Smooth muscle cell (in vitro differentiated cells): ENCODE data around the gene IGSF9. TPM values are rescaled to one million over a fixed set of nuclear protein-coding genes. Genes with fewer than 3 reads are reported as not detected.

Experiments used
- DNase-seq: peaks from one replicate; lab custom pipeline; 2025; ENCODE audit not compliant: unreplicated experiment; lab: John Stamatoyannopoulos, UW
- H2AFZ ChIP-seq: fragments of 200-600 bp; sonication (generic); 2 replicates; pipeline ENCODE4 v1.6.0; 2016; ENCODE audit warnings: antibody characterized with exemption, low read depth, mild to moderate bottlenecking
- H3F3A ChIP-seq: fragments of 200-600 bp; sonication (generic); 2 replicates; pipeline ENCODE4 v1.6.0; 2017; ENCODE audit warnings: antibody characterized with exemption, low read depth
- H3K27ac ChIP-seq: fragments of 200-600 bp; sonication (generic); 2 replicates; pipeline ENCODE4 v1.5.1; 2016; ENCODE audit warnings: low read depth, mild to moderate bottlenecking
- H3K27me3 ChIP-seq: fragments of 200-600 bp; sonication (generic); 2 replicates; pipeline ENCODE4 v1.6.1; 2016; ENCODE audit warnings: low read depth, mild to moderate bottlenecking
- H3K36me3 ChIP-seq: fragments of 200-600 bp; sonication (generic); 2 replicates; pipeline ENCODE4 v1.5.1; 2016; ENCODE audit warnings: low read depth
- H3K4me1 ChIP-seq: fragments of 200-600 bp; sonication (generic); 2 replicates; pipeline ENCODE4 v1.5.1; 2016; ENCODE audit warnings: low read depth
- H3K4me2 ChIP-seq: fragments of 200-600 bp; sonication (generic); 2 replicates; pipeline ENCODE4 v1.6.0; 2016; ENCODE audit warnings: mild to moderate bottlenecking
- H3K4me3 ChIP-seq: fragments of 200-600 bp; sonication (generic); 2 replicates; pipeline ENCODE4 v1.5.1; 2016; ENCODE audit warnings: mild to moderate bottlenecking
- H3K79me2 ChIP-seq: fragments of 200-600 bp; sonication (generic); 2 replicates; pipeline ENCODE4 v1.6.0; 2016; ENCODE audit warnings: low read depth, mild to moderate bottlenecking
- H3K9ac ChIP-seq: fragments of 200-600 bp; sonication (generic); 2 replicates; pipeline ENCODE4 v1.6.0; 2016; ENCODE audit warnings: low read depth
- H3K9me3 ChIP-seq: fragments of 200-600 bp; sonication (generic); replicated peaks from 2 replicates; pipeline ENCODE4 v1.5.1; 2016; ENCODE audit warnings: low read depth
- H4K20me1 ChIP-seq: fragments of 200-600 bp; sonication (generic); 2 replicates; pipeline ENCODE4 v1.6.0; 2016; ENCODE audit warnings: low read depth
- WGBS: methylation state at CpG from one replicate; pipeline ENCODE4 v1.1.7; 2016; ENCODE audit warnings: low lambda C conversion rate; 5-methylcytosine and 5-hydroxymethylcytosine counted together
- polyA plus RNA-seq: library from polyadenylated mRNA; unstranded; fragments of >200 nt; fragmentation: Nextera tagmentation; extraction: Ambion mirVana; gene quantifications from 2 replicates; pipeline ENCODE4 v1.2.1, GENCODE V29; 2016
- total RNA-seq: library from RNA; depleted of rRNA; stranded (reverse); fragments of >200 nt; gene quantifications from 2 replicates; pipeline ENCODE4 v1.2.3, GENCODE V29; 2014
- TF ChIP-seq, protein P1 (sequence below): fragments of 200-600 bp; sonication (generic); IDR thresholded peaks from 2 replicates; pipeline ENCODE4 v1.5.1; 2017; ENCODE audit warnings: borderline replicate concordance, mild to moderate bottlenecking, antibody characterized with exemption; ENCODE audit not compliant: insufficient read depth, poor library complexity, severe bottlenecking

The IGSF9 gene
- total and polyA plus RNA-seq, 2 experiments from 2014 or later, result 0.99 to 2.1 TPM

DNA sequence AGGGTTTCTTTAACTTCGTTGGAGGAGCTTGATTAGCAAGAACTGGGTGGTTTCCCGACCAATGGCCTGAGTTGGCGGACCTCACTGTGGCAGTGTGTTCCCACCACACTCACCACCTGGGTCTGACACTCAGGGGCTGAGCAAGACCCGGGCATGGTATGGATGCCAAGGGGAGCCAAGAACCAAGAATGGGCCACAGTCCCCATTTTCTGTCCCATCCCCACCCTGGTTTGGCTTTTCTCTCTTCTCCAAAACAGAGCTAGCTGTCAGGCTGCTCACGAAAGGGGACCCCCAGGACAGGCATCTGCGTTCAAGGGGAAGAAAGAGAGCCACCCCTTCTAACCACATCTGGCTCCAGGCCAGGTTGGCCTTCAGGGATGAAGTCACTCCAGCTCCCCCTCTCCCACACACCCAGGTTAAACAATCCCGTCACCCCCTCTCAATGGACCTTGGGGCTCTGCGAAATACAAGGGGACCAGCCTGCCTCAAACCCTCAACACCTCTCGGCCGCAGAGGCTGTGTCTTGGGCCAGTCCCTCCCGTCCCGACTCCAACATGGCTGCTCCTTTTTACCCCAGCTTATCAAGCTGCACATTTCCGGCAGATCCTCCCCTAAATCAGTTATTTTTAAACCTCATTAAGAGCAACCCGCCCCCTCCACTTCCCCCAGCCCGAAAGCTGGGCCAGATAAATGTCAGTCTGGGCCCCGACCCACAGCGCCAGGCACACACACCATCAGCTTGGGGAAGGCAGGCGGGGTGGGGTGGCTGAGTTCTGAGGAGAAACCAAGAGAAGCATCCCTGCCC is 23.5 kb downstream of the IGSF9 start:
- peak overlapping the region; percentile 69 for H3K4me3 ChIP-seq
- H3K36me3 ChIP-seq, result no peaks in the 10 kb centered on the region
- no peak for DNase-seq
- H2AFZ ChIP-seq, result no peak overlapping the region
- H3K9ac ChIP-seq, result peak overlapping the region; percentile 99
- H3K9me3 ChIP-seq, result no peaks in the 10 kb centered on the region
- no peaks in the 10 kb centered on the region for H3K27me3 ChIP-seq
- peak overlapping the region; percentile 96 for H3K4me2 ChIP-seq
- 52% methylated on average over 18 of the region's 18 CpGs for WGBS
- peaks cover 51% of the 10 kb centered on the region for H3F3A ChIP-seq
- peaks cover 23% of the 10 kb centered on the region for H3K4me1 ChIP-seq
- H3K27ac ChIP-seq, result peak overlapping the region; percentile 100
- peaks cover 62% of the 10 kb centered on the region for H4K20me1 ChIP-seq
- TF ChIP-seq, protein P1, sequence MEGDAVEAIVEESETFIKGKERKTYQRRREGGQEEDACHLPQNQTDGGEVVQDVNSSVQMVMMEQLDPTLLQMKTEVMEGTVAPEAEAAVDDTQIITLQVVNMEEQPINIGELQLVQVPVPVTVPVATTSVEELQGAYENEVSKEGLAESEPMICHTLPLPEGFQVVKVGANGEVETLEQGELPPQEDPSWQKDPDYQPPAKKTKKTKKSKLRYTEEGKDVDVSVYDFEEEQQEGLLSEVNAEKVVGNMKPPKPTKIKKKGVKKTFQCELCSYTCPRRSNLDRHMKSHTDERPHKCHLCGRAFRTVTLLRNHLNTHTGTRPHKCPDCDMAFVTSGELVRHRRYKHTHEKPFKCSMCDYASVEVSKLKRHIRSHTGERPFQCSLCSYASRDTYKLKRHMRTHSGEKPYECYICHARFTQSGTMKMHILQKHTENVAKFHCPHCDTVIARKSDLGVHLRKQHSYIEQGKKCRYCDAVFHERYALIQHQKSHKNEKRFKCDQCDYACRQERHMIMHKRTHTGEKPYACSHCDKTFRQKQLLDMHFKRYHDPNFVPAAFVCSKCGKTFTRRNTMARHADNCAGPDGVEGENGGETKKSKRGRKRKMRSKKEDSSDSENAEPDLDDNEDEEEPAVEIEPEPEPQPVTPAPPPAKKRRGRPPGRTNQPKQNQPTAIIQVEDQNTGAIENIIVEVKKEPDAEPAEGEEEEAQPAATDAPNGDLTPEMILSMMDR, result no peak
- H3K79me2 ChIP-seq, result peaks cover 54% of the 10 kb centered on the region

DNA sequence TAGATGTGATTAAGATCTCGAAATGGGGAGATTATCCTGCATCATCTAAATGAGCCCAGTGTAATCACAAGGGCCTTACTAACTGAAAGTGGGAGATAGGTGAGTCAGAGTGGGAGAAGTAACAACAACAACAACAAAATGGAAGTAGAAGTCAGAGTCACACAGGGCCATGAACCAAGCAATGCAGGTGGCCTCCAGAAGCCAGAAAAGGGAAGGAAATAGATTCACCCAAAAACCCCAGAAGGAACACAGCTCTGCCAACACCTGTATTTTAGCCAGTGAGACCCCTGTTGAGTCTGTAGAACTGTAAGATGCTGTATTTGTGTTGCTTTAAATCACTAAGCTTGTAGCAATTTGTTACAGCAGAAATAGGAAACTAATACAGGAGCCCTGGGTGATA is 24.2 kb downstream of the IGSF9 start:
- H3K4me2 ChIP-seq, result peak overlapping the region; percentile 96
- no peak for DNase-seq

DNA sequence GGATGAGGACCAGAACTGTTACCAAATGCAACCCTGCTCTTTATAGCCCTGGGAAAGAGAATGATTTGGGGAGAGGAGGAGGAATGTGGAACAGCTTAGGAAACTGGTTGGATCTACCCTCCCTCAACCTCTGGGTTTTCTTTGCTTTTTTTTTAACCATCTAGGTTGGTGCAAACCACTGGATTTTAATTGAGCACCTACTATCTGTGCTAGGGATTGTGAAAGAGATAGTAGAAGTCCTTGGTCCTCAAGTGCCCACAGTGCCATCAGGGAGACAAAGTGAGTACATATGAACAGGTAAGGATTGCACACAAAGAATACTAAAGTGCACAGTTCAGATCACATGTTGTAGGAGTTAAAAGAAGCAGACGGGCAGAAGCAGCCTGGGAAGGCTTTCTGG is 24.8 kb downstream of the IGSF9 start:
- H4K20me1 ChIP-seq, result peaks cover 68% of the 10 kb centered on the region
- 84% methylated on average over 1 of the region's 1 CpG for WGBS
- peaks cover 60% of the 10 kb centered on the region for H3F3A ChIP-seq
- DNase-seq, result no peak
- TF ChIP-seq, protein P1, result no peak
- peak overlapping the region; percentile 96 for H3K4me2 ChIP-seq
- no peaks in the 10 kb centered on the region for H3K36me3 ChIP-seq
- no peak overlapping the region for H2AFZ ChIP-seq
- no peaks in the 10 kb centered on the region for H3K9me3 ChIP-seq
- H3K4me3 ChIP-seq, result no peak overlapping the region
- H3K27me3 ChIP-seq, result no peaks in the 10 kb centered on the region
- H3K9ac ChIP-seq, result peak overlapping the region; percentile 99
- H3K27ac ChIP-seq, result peak overlapping the region; percentile 100
- H3K4me1 ChIP-seq, result peaks cover 36% of the 10 kb centered on the region
- H3K79me2 ChIP-seq, result peaks cover 54% of the 10 kb centered on the region

More for the DNA sequence above, 24.2 kb downstream of the IGSF9 start:
- no peaks in the 10 kb centered on the region for H3K9me3 ChIP-seq
- no peak overlapping the region for H3K4me3 ChIP-seq
- peaks cover 30% of the 10 kb centered on the region for H3K4me1 ChIP-seq
- WGBS, result 71% methylated on average over 1 of the region's 1 CpG
- no peaks in the 10 kb centered on the region for H3K27me3 ChIP-seq
- no peak overlapping the region for H2AFZ ChIP-seq
- H3F3A ChIP-seq, result peaks cover 56% of the 10 kb centered on the region
- TF ChIP-seq, protein P1, result no peak
- peak overlapping the region; percentile 99 for H3K9ac ChIP-seq
- H3K79me2 ChIP-seq, result peaks cover 54% of the 10 kb centered on the region
- H3K36me3 ChIP-seq, result no peaks in the 10 kb centered on the region
- H3K27ac ChIP-seq, result peak overlapping the region; percentile 100
- H4K20me1 ChIP-seq, result peaks cover 68% of the 10 kb centered on the region
